Dermis blood vessel endothelial cell (primary cell): ENCODE data around the gene SLC5A5. TPM values are rescaled to one million over a fixed set of nuclear protein-coding genes. Genes with fewer than 3 reads are reported as not detected.

Experiments
- DNase-seq: peaks from one replicate; pipeline ENCODE4 v3.0.0; 2010
- total RNA-seq: library from RNA; depleted of rRNA; stranded (reverse); fragments of >200 nt; gene quantifications from 2 replicates; pipeline ENCODE4 v1.2.3, GENCODE V29; 2014

The SLC5A5 gene
- total RNA-seq, result not detected in 2 replicates

GRCh38 chr19:17871878-17872250 is at the start of gene SLC5A5:
TSS of gene SLC5A5 (plus strand) at chr19:17871945. CDS start at chr19:17872320, 375 bp downstream.
- DNase-seq, result no peak

DNA sequence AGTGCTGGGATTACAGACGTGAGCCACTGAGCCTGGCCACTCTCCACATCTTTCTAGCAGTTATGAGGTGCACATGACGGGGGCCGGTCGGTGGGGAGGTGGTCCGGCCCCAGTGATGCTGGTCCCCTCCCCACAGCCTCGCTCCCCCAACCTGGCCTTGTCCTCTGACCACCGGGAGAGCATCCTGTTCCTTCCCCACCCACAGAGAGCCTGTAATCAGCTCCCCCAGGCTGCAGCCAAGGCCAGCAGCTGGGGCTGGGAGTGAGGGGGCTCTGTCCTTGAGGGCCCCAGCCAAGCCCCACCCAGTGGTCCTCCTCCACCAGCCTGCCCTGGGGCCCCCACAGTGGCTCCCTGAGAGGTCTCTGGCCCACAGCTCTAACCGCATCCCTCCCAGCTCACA is 47.4 kb upstream of the SLC5A5 start:
- no peak for DNase-seq

- no peak for DNase-seq
These were observed 45.2 kb upstream of the SLC5A5 start for GRCh38 chr19:17826508-17827056.

GRCh38 chr19:17829855-17830566 is 41.7 kb upstream of the SLC5A5 start:
- peak; percentile 51 for DNase-seq

GRCh38 chr19:17830567-17831418 is 41.0 kb upstream of the SLC5A5 start:
- peak; percentile 81 for DNase-seq

GRCh38 chr19:17831419-17831888 is 40.3 kb upstream of the SLC5A5 start:
- DNase-seq, result no peak

- no peak for DNase-seq
These were observed 39.1 kb upstream of the SLC5A5 start for GRCh38 chr19:17832443-17833208.

- no peak for DNase-seq
These were observed 37.2 kb upstream of the SLC5A5 start for GRCh38 chr19:17834350-17835181.

GRCh38 chr19:17835182-17836006 is 36.4 kb upstream of the SLC5A5 start:
- DNase-seq, result no peak

DNA sequence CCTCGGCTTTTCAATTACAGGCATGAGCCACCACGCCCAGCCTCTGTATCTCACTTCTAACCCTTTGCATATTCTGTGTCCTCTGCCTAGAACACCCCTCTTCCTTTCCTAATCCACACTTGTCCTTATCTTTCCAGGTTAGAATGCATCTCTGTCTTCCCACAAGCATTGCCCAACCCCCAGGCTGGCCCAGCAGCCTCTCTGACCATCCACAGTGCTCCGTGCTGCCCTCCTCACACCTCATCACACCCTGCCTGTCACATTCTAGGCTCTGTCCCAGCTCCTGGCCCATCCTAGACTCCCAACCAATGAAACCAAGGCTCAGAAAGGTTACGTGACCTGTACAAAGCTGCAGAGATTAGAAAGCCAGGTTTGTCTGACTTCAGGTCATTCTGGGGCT is 35.2 kb upstream of the SLC5A5 start:
- no peak for DNase-seq

- DNase-seq, result no peak
These were observed 33.8 kb upstream of the SLC5A5 start for GRCh38 chr19:17837972-17838371.

DNA sequence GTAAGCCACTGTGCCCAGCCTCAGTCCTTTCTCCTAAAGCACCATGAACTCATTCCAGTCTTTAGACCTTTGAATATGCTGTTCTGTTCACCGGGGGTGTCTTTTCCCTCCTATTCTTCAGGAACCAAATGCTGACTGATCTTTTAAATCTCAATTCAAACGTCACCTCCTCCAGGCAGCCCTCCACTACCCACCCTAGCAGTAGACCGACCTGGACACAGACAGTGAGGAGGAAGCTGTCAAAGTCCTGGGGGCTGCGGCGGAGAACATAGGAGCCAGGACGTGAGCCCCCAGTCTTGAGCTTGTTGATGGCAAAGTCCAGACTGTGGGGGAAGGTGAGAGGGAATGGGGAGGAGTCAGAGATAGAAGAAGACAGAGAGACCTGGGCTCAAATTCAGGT is 31.7 kb upstream of the SLC5A5 start:
- no peak for DNase-seq

GRCh38 chr19:17841371-17841809 is 30.4 kb upstream of the SLC5A5 start:
- DNase-seq, result no peak

GRCh38 chr19:17841810-17842662 is 29.7 kb upstream of the SLC5A5 start:
- DNase-seq, result peak; percentile 60

DNA sequence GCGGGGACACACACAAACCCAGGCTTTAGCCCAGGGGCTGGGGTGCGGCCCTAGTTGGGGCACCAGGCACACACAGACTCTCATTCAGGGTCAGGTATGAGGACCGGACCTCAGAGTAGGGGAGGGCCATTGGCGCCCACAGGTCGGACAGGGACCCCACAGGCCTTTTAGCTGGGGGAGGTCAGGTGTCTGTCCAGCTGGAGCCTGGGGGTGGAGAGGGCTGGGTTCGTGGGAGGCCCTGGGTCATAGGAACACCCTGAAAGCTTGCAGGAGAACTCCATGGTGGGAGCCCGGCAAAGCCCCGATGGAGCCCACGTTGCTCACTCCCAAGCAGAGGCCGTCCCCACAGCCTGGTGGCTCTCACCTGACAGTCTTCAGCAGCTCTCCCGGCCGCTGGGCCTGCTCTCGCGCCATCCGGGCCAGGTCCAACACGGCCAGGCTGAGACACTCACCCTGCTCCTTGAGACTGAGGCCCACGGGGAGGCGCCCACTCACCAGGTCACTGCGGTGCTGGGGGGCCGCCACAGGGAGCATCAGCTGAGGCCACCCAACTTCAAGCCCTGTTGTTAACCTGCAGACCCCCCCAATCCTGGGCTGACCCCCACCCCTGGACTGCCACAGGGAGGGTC is 29.0 kb upstream of the SLC5A5 start:
- no peak for DNase-seq

GRCh38 chr19:17843292-17843827 is 28.4 kb upstream of the SLC5A5 start:
- DNase-seq, result no peak

GRCh38 chr19:17843908-17844490 is 27.7 kb upstream of the SLC5A5 start:
- DNase-seq, result no peak

- DNase-seq, result no peak
These were observed 25.6 kb upstream of the SLC5A5 start for GRCh38 chr19:17846146-17846545.
